ENCODE results near the gene SLC6A1.

DNA sequence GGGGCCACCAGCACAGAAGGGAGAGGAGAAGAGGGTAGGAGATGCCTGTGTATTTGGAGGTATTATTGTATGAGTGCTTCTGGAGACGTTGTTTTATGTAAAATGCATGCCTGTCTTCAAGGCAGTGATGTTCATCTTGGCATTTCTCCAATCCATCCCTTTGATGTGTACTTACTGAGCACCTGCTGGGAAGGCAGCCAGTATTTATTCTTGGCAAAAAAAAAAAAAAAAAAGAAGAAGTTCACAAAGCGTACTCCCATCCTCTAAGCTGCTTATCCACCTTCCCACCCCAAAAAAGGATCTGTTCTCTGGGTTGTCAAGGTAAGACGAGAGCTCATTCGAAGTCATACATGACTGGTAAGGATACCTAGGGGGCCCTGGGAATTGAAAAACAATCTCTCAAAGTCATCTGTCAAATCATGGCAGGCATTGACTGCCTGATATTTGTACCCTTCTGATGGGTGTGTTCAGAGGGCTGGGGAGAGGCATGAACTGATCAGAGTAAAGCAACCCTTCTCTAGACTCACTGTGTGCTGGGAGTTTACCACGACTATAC, 30.0 kb upstream of the SLC6A1 start:
- no peak for TF ChIP-seq ZFP36L2 (CRISPR knock-in tag; IDR thresholded peaks at IDR 0.05)
- TF ChIP-seq, protein P1, sequence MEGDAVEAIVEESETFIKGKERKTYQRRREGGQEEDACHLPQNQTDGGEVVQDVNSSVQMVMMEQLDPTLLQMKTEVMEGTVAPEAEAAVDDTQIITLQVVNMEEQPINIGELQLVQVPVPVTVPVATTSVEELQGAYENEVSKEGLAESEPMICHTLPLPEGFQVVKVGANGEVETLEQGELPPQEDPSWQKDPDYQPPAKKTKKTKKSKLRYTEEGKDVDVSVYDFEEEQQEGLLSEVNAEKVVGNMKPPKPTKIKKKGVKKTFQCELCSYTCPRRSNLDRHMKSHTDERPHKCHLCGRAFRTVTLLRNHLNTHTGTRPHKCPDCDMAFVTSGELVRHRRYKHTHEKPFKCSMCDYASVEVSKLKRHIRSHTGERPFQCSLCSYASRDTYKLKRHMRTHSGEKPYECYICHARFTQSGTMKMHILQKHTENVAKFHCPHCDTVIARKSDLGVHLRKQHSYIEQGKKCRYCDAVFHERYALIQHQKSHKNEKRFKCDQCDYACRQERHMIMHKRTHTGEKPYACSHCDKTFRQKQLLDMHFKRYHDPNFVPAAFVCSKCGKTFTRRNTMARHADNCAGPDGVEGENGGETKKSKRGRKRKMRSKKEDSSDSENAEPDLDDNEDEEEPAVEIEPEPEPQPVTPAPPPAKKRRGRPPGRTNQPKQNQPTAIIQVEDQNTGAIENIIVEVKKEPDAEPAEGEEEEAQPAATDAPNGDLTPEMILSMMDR (CRISPR knock-in tag; IDR thresholded peaks at IDR 0.05) = no peak
- TF ChIP-seq, protein P2, sequence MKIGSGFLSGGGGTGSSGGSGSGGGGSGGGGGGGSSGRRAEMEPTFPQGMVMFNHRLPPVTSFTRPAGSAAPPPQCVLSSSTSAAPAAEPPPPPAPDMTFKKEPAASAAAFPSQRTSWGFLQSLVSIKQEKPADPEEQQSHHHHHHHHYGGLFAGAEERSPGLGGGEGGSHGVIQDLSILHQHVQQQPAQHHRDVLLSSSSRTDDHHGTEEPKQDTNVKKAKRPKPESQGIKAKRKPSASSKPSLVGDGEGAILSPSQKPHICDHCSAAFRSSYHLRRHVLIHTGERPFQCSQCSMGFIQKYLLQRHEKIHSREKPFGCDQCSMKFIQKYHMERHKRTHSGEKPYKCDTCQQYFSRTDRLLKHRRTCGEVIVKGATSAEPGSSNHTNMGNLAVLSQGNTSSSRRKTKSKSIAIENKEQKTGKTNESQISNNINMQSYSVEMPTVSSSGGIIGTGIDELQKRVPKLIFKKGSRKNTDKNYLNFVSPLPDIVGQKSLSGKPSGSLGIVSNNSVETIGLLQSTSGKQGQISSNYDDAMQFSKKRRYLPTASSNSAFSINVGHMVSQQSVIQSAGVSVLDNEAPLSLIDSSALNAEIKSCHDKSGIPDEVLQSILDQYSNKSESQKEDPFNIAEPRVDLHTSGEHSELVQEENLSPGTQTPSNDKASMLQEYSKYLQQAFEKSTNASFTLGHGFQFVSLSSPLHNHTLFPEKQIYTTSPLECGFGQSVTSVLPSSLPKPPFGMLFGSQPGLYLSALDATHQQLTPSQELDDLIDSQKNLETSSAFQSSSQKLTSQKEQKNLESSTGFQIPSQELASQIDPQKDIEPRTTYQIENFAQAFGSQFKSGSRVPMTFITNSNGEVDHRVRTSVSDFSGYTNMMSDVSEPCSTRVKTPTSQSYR (CRISPR knock-in tag; IDR thresholded peaks at IDR 0.05; ENCODE audit: borderline replicate concordance) = no peak

Measured in HepG2 (cell line).